Prostate gland (tissue), 2 donors: ENCODE measurements around the gene WFIKKN2. TPM values are rescaled to one million over a fixed set of nuclear protein-coding genes. Genes with fewer than 3 reads are reported as not detected.

Experiments used
- DNase-seq: peaks from one replicate; pipeline ENCODE4 v3.0.0-alpha.2; 2019; ENCODE audit warnings: low spot score
- H3K27ac ChIP-seq, 2 donors: fragments of 200-600 bp; sonication (generic); 2 replicates each; pipeline ENCODE4 v1.5.1; 2017 to 2019
- H3K27me3 ChIP-seq: fragments of 200-600 bp; sonication (generic); replicated peaks from 2 replicates; pipeline ENCODE4 v1.5.1; 2019; ENCODE audit not compliant: insufficient read depth
- H3K36me3 ChIP-seq, 2 donors: fragments of 200-600 bp; sonication (generic); 1 replicate in 1 of 2; 2 replicates in 1 of 2; pipeline versions ENCODE4 v1.5.1 to v1.8.1; 2017 to 2019
- H3K4me1 ChIP-seq: fragments of 200-600 bp; sonication (generic); replicated peaks from 2 replicates; pipeline ENCODE4 v1.5.1; 2019
- H3K4me3 ChIP-seq, 2 donors: fragments of 200-600 bp; sonication (generic); 2 replicates each; pipeline ENCODE4 v1.5.1; 2017 to 2019
- H3K9me3 ChIP-seq: fragments of 200-600 bp; sonication (generic); 2 replicates; pipeline ENCODE4 v1.5.1; 2017
- POLR2A ChIP-seq: fragments of 450-650 bp; IDR thresholded peaks from one replicate; pipeline ENCODE4 v1.6.1; 2016; ENCODE audit warnings: antibody characterized with exemption, mild to moderate bottlenecking
- POLR2AphosphoS5 ChIP-seq: sonication (generic); formaldehyde crosslinking; IDR thresholded peaks from one replicate; pipeline ENCODE4 v1.6.1; 2017; ENCODE audit warnings: antibody characterized with exemption
- WGBS: methylation state at CpG from one replicate; pipeline ENCODE4 v1.1.5; 2018; 5-methylcytosine and 5-hydroxymethylcytosine counted together
- intact Hi-C: fragments of 100-400 bp; cut with DNase I; formaldehyde crosslinking; loops from one replicate; pipeline ENCODE4 v1.14.2; 2022
- total RNA-seq, 2 donors: library from RNA; depleted of rRNA; stranded (reverse); fragments of >200 nt; gene quantifications; one replicate each; pipeline ENCODE4 v1.1.0, GENCODE V29; 2016
- TF ChIP-seq, protein P1 (sequence below), 4 experiments: fragments of 200-600 bp in 2 of 4; fragments of 450-650 bp in 2 of 4; sonication (generic) in 2 of 4; IDR thresholded peaks; 1 replicate in 3 of 4; 2 replicates in 1 of 4; pipeline ENCODE4 v1.5.1; 2016 to 2019; ENCODE audit warnings: antibody characterized with exemption in 4 of 4, mild to moderate bottlenecking in 2 of 4, moderate library complexity in 2 of 4

The WFIKKN2 gene, protein sequence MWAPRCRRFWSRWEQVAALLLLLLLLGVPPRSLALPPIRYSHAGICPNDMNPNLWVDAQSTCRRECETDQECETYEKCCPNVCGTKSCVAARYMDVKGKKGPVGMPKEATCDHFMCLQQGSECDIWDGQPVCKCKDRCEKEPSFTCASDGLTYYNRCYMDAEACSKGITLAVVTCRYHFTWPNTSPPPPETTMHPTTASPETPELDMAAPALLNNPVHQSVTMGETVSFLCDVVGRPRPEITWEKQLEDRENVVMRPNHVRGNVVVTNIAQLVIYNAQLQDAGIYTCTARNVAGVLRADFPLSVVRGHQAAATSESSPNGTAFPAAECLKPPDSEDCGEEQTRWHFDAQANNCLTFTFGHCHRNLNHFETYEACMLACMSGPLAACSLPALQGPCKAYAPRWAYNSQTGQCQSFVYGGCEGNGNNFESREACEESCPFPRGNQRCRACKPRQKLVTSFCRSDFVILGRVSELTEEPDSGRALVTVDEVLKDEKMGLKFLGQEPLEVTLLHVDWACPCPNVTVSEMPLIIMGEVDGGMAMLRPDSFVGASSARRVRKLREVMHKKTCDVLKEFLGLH
- total RNA-seq, result 1 to 10 TPM in 1 of 2 donors, under 1 TPM in 1; 0.18 to 2.4 TPM

DNA sequence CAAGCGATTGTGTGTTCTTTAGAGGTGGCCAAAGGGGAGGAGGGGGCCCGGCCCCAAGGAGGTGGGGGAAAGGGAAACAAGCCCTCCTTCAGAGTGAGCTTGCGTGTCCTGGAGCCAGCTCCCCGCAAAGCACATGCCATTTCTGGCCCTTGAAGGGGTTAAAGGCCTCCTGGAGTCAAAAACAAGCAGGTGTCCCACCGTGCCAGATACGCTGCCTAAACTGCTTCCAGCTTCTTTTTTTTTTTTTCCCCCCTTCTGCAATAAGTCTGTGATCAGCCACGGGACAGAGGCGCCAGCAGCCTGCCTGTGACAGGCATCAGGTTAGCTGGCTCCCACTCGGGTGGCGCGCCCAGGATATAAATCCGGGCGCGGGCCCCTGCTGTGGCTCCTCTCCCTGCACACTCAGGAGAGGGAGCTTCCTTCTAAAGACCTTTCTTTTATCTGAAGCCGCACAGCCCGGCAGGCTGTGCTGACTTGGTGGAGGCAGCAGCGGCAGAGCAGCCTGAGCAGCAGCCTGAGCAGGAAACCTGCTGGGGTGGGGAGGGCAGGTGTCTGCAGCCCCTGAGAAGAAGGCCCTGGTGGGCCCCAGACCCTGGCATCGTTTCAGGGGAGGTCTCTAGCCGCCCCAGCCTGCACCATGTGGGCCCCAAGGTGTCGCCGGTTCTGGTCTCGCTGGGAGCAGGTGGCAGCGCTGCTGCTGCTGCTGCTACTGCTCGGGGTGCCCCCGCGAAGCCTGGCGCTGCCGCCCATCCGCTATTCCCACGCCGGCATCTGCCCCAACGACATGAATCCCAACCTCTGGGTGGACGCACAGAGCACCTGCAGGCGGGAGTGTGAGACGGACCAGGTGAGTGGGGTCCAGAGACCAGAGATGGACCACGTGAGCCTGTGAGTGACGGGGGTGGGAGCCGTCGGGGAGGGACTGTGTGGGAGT is at the start of gene WFIKKN2:
WFIKKN2 (plus strand) TSS at position 286 of the 934 bp plus-strand sequence; CDS start at position 638, 352 bp downstream.
- TF ChIP-seq POLR2AphosphoS5, result no peak
- no peak for TF ChIP-seq POLR2A
- TF ChIP-seq, protein P1, sequence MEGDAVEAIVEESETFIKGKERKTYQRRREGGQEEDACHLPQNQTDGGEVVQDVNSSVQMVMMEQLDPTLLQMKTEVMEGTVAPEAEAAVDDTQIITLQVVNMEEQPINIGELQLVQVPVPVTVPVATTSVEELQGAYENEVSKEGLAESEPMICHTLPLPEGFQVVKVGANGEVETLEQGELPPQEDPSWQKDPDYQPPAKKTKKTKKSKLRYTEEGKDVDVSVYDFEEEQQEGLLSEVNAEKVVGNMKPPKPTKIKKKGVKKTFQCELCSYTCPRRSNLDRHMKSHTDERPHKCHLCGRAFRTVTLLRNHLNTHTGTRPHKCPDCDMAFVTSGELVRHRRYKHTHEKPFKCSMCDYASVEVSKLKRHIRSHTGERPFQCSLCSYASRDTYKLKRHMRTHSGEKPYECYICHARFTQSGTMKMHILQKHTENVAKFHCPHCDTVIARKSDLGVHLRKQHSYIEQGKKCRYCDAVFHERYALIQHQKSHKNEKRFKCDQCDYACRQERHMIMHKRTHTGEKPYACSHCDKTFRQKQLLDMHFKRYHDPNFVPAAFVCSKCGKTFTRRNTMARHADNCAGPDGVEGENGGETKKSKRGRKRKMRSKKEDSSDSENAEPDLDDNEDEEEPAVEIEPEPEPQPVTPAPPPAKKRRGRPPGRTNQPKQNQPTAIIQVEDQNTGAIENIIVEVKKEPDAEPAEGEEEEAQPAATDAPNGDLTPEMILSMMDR (IDR thresholded peaks at IDR 0.05), result no peak
- no peaks in the 10 kb centered on the region for H3K9me3 ChIP-seq
- H3K27me3 ChIP-seq, result no peaks in the 10 kb centered on the region
- no peak for DNase-seq
- no peaks in the 10 kb centered on the region for H3K4me1 ChIP-seq
- WGBS, result 61% methylated on average over 39 of the region's 39 CpGs
- no peak within 1 kb of the TSS for H3K27ac ChIP-seq
- peak within 1 kb of the TSS in 1 of 2 donors; percentile 12 for H3K4me3 ChIP-seq
- intact Hi-C loops, result no loop called here
- no peaks in the 10 kb centered on the region for H3K36me3 ChIP-seq

DNA sequence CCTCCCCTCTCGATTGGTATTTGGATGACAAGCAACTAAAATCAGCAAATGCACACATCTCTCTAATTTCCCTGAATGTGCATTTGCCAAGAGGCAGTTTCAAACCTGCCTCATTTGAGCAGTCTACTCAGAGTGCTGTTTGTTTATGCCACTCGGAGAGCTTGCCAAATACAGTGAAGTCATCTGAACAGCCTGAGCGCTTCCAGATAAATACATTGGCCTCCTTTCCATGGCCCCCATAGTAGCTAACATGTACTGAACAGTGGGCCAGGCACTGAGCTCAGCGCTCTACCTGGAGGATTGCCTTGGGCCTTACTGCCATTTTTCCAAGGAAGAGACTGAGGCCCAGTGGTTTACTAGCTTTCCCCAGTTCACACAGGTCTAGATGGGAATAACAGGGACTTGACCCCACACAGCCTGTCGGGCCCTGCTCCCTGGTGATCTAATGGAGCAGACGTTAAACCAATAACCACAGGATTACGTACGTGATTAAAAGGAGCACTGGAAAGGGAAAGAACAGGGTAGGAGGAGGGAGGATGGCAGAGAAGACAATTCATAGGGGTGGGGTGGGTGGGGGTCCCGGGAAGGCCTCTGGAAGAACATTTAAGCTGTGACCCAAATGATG is 49.3 kb upstream of the WFIKKN2 start:
- peak; percentile 46 for DNase-seq
- H3K36me3 ChIP-seq, result no peaks in the 10 kb centered on the region
- 28% methylated on average over 9 of the region's 9 CpGs for WGBS
- no peaks in the 10 kb centered on the region for H3K9me3 ChIP-seq
- no peaks in the 10 kb centered on the region for H3K27me3 ChIP-seq
- intact Hi-C loops, result loop anchor here (10.0 kb wide), 2 partner anchors 169 to 241 kb away; partner anchors contain the start of gene SPATA20
- TF ChIP-seq POLR2A, result no peak
- peak; percentile 68 for TF ChIP-seq POLR2AphosphoS5
- no peaks in the 10 kb centered on the region for H3K4me1 ChIP-seq
- no peak overlapping the region for H3K4me3 ChIP-seq
- H3K27ac ChIP-seq, result peak overlapping the region; percentile 50 to 68

DNA sequence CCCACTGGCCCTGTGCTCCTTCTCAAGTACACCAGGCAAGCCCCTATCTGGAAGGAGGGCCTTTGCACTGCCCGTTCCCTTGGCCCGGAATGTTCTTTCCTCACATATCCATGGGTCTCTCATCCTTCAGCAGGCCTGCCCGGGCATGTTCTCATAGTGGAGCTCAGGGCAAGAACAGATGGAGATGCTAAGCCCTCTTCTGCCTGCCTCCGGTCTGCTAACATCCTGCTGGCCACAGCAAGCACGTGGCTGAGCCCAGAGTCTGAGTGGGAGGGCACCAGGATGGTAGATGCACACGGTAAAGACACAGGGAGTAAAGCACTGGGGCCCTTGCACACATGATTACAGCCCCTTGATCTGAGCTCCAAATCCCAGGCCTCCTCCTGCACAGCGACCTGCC is 48.3 kb upstream of the WFIKKN2 start:
- intact Hi-C loops, result loop anchor here (10.0 kb wide), 2 partner anchors 168 to 242 kb away; partner anchors contain the start of gene SPATA20
- no peaks in the 10 kb centered on the region for H3K4me1 ChIP-seq
- H3K4me3 ChIP-seq, result no peak overlapping the region
- H3K27ac ChIP-seq, result no peak overlapping the region
- no peak for TF ChIP-seq POLR2A
- TF ChIP-seq, protein P1 (IDR thresholded peaks at IDR 0.05), result no peak
- TF ChIP-seq POLR2AphosphoS5, result no peak
- H3K9me3 ChIP-seq, result no peaks in the 10 kb centered on the region
- peak; percentile 27 for DNase-seq
- H3K27me3 ChIP-seq, result no peaks in the 10 kb centered on the region
- WGBS, result 56% methylated on average over 7 of the region's 7 CpGs
- no peaks in the 10 kb centered on the region for H3K36me3 ChIP-seq

DNA sequence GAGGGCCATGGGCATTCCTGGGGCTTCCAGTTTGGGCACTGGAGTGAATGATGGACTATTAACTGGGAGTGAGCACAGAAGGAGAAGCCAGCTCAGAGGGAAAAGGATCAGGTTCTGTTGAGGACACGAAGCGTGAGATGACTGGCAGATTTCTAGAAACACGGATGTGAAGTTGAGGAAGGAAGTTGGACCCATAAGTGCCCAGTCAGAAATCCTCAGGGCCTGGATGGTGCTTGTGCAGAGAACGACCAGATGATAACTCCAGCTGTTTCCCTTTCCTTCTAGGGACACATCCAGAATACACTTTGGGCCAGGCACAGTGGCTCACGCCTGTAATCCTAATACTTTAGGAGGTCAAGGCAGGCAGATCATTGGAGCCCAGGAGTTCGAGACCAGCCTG is 44.8 kb upstream of the WFIKKN2 start:
- no peaks in the 10 kb centered on the region for H3K9me3 ChIP-seq
- no peak for TF ChIP-seq POLR2AphosphoS5
- no peak for TF ChIP-seq POLR2A
- TF ChIP-seq, protein P1 (IDR thresholded peaks at IDR 0.05), result no peak

More for the DNA sequence above, 44.8 kb upstream of the WFIKKN2 start:
- WGBS, result 75% methylated on average over 6 of the region's 6 CpGs
- Histone ChIP-seq H3K27ac (no peak overlapping the region), H3K36me3 (no peaks in the 10 kb centered on the region), H3K4me1 (no peaks in the 10 kb centered on the region), H3K4me3 (no peak overlapping the region), H3K27me3 (no peaks in the 10 kb centered on the region)
- no peak for DNase-seq
- intact Hi-C loops, result no loop called here
